Measurements from ENCODE around the gene GSG1L.
"Not testable (repeated sequence)": the region's sequence is repeated elsewhere in the genome, so short reads cannot be mapped to it uniquely, and the experiment has no call there.

The GSG1L gene

GRCh38 chr16:28011971-28012445, 51.5 kb downstream of the GSG1L start:
- no peak for DNase-seq

- no peak for DNase-seq
These were observed 52.3 kb downstream of the GSG1L start for GRCh38 chr16:28011223-28011622.

GRCh38 chr16:28010671-28011070, 52.8 kb downstream of the GSG1L start:
- DNase-seq: no peak

- DNase-seq: no peak
These were observed 53.7 kb downstream of the GSG1L start for GRCh38 chr16:28009586-28010373.

GRCh38 chr16:28003923-28004322, 59.6 kb downstream of the GSG1L start:
- no peak for DNase-seq

GRCh38 chr16:28003021-28003865, 60.3 kb downstream of the GSG1L start:
- no peak for DNase-seq

- DNase-seq: no peak
These were observed 61.9 kb downstream of the GSG1L start for GRCh38 chr16:28001642-28002041.

- DNase-seq: no peak
These were observed 62.3 kb downstream of the GSG1L start for GRCh38 chr16:28001184-28001583.

- DNase-seq: no peak
These were observed 63.0 kb downstream of the GSG1L start for GRCh38 chr16:28000314-28001169.

GRCh38 chr16:27999687-28000086, 63.8 kb downstream of the GSG1L start:
- DNase-seq: no peak

- DNase-seq: no peak
These were observed 68.1 kb downstream of the GSG1L start for GRCh38 chr16:27995378-27995777.

- DNase-seq: no peak
These were observed 68.8 kb downstream of the GSG1L start for GRCh38 chr16:27994686-27995085.

GRCh38 chr16:27993587-27993986, 69.9 kb downstream of the GSG1L start:
- DNase-seq: no peak

GRCh38 chr16:27991876-27992275, 71.6 kb downstream of the GSG1L start:
- no peak for DNase-seq

GRCh38 chr16:27985981-27986380, 77.5 kb downstream of the GSG1L start:
- DNase-seq: no peak

- DNase-seq: no peak
These were observed 79.4 kb downstream of the GSG1L start for GRCh38 chr16:27984121-27984520.

GRCh38 chr16:27983244-27983643, 80.3 kb downstream of the GSG1L start:
- no peak for DNase-seq

- no peak for DNase-seq
These were observed 81.3 kb downstream of the GSG1L start for GRCh38 chr16:27982184-27982583.

GRCh38 chr16:27980919-27981700, 82.4 kb downstream of the GSG1L start:
- no peak for DNase-seq

- no peak for DNase-seq
These were observed 83.3 kb downstream of the GSG1L start for GRCh38 chr16:27980076-27980775.

GRCh38 chr16:27979668-27980067, 83.8 kb downstream of the GSG1L start:
- DNase-seq: not testable (repeated sequence)

GRCh38 chr16:27978876-27979275, 84.6 kb downstream of the GSG1L start:
- DNase-seq: no peak

All from RPMI8226 (cell line).